SK-N-MC (cell line): ENCODE data around the gene GRIK3.
"Not testable (repeated sequence)": the region's sequence is repeated elsewhere in the genome, so short reads cannot be mapped to it uniquely, and the experiment has no call there.

ENCODE experiments used
- EZH2 ChIP-seq: fragments of 200-600 bp; sonication (generic); IDR thresholded peaks from one replicate; pipeline ENCODE4 v1.6.1; 2017; ENCODE audit warnings: antibody characterized with exemption
- POLR2AphosphoS5 ChIP-seq: IDR thresholded peaks from 2 replicates; pipeline ENCODE4 v1.6.1; 2012; ENCODE audit warnings: mild to moderate bottlenecking, low read depth, low read length, borderline replicate concordance

DNA sequence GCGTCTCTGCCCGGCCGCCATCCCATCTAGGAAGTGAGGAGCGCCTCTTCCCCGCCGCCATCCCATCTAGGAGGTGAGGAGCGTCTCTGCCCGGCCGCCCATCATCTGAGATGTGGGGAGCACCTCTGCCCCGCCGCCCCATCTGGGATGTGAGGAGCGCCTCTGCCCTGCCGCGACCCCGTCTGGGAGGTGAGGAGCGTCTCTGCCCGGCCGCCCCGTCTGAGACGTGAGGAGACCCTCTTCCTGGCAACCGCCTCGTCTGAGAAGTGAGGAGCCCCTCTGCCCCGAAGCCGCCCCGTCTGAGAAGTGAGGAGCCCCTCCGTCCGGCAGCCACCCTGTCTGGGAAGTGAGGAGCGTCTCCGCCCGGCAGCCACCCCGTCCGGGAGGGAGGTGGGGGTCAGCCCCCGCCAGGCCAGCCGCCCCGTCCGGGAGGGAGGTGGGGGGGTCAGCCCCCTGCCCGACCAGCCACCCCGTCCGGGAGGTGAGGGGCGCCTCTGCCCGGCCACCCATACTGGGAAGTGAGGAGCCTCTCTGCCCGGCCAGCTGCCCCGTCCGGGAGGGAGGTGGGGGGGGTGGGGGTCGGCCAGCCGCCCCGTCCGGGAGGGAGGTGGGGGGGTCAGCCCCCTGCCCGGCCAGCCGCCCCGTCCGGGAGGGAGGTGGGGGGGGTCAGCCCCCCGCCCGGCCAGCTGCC, 46.1 kb upstream of the GRIK3 start:
- TF ChIP-seq POLR2AphosphoS5, EZH2: not testable (repeated sequence)
